ENCODE results near the gene PRKAR1B. TPM values are rescaled to one million over a fixed set of nuclear protein-coding genes. Genes with fewer than 3 reads are reported as not detected.
A peak's percentile ranks its signal among the peaks of the same experiment; 100 is the strongest.

The PRKAR1B gene
- total and polyA plus RNA-seq, 10 of the 15 experiments (the other 5 are each of a cell fraction or from before 2014, with no cell fraction given), result 1.4 to 45.6 (median 19.3) TPM

- CTCF ChIA-PET, result no interaction called here
- peaks cover 29% of the 10 kb centered on the region for H3K79me2 ChIP-seq (ENCODE audit: control insufficient read depth, insufficient read depth, low read length)
- WGBS (ENCODE audit: insufficient coverage, insufficient replicate concordance, low lambda C conversion rate, missing lambda C conversion rate), result 54% methylated on average over 13 of the region's 13 CpGs
- H3K9ac ChIP-seq (ENCODE audit: control insufficient read depth, insufficient read depth, low read length), result peak overlapping the region; percentile 38; the same call in 1 of the 2 replicates
- FAIRE-seq (no peak), DNase-seq (ENCODE audit: low read depth, low spot score) (no peak), ATAC-seq (no peak)
- RAD21 ChIA-PET (ENCODE audit: unreplicated experiment), result no interaction called here
- H4K20me1 ChIP-seq (ENCODE audit: control insufficient read depth, insufficient read depth), result no peaks in the 10 kb centered on the region
- SMC1A ChIA-PET (ENCODE audit: uncharacterized antibody, unreplicated experiment), result no interaction called here
- in situ Hi-C loops (cut with MboI) (no loop called here), intact Hi-C loops (cut with micrococcal nuclease; ENCODE audit: unreplicated experiment) (no loop called here)
- no peaks in the 10 kb centered on the region; the same call in 2 of the 3 replicates for H3K9me3 ChIP-seq (replicated peaks; ENCODE audit: control insufficient read depth, insufficient read depth, low read length)
- H3K4me2 ChIP-seq (ENCODE audit: control insufficient read depth, insufficient read depth), result no peak overlapping the region
- no peaks in the 10 kb centered on the region for H3K27me3 ChIP-seq (replicated peaks in 1 of 2; ENCODE audit: control insufficient read depth in 2 of 2, insufficient read depth in 2 of 2, low read length in 1 of 2)
- H2AFZ ChIP-seq (ENCODE audit: control insufficient read depth, low read depth, low read length), result no peak overlapping the region
- no peak overlapping the region for H3K27ac ChIP-seq (ENCODE audit: control insufficient read depth, insufficient read depth)
- H3K4me3 ChIP-seq, result no peak overlapping the region
- peaks cover 36% of the 10 kb centered on the region for H3K4me1 ChIP-seq (ENCODE audit: control insufficient read depth, insufficient read depth, low read length)
- no TSS peak for BruUV-seq (replicated peaks)
- TF ChIP-seq PKNOX1 (IDR thresholded peaks at IDR 0.05) (no peak), TBL1XR1 (IDR thresholded peaks at IDR 0.05; ENCODE audit: low read depth, low read length) (no peak), ZBTB33 (IDR thresholded peaks at IDR 0.05) (no peak), TAF1 (IDR thresholded peaks at IDR 0.05; ENCODE audit: borderline replicate concordance, low read depth, low read length) (no peak), ZNF24 (IDR thresholded peaks at IDR 0.05) (no peak), EED (IDR thresholded peaks at IDR 0.05; ENCODE audit: low read depth) (no peak), SUPT20H (IDR thresholded peaks at IDR 0.05; ENCODE audit: borderline replicate concordance, control insufficient read depth, low read depth, low read length) (no peak), ZNF622 (IDR thresholded peaks at IDR 0.05) (no peak), EP300 (IDR thresholded peaks at IDR 0.05; ENCODE audit: borderline replicate concordance in 1 of 2, control insufficient read depth in 1 of 2, low read depth in 2 of 2, low read length in 2 of 2) (no peak)
- POLR2A ChIA-PET, result no interaction called here
- H3K36me3 ChIP-seq (ENCODE audit: control insufficient read depth in 2 of 2, insufficient read depth in 2 of 2, low read length in 1 of 2), result peaks cover 0 to 5% of the 10 kb centered on the region in 2 experiments; a peak in 3 of 4 replicates
Observed at GRCh38 chr7:607938-608337, 119.1 kb downstream of the PRKAR1B start.

Data from GM12878 (cell line).